ENCODE measurements around the gene ANP32E.

ANP32E gene

DNA sequence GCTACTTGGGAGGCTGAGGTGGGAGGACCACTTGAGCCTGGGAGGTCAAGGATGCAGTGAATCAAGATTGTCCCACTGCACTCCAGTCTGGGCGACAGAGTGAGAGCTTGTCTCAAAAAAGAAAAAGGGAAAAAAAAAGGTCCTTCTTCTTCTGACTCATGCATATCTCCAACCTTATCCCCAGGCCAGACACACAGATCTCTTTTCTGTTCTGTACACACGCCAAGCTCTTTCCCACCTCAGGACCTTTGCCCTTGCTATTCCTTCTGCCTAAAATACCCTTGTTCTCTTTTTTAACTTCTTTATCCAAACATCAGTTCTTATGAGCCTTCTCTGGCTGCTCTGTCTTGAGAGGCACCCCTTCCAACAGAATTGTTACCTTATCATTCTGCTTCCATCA, 64.1 kb downstream of the ANP32E start:
- Histone ChIP-seq H3K27ac (ENCODE audit: insufficient read depth, low read depth, low read length, poor library complexity, severe bottlenecking) (no peak overlapping the region), H3K4me3 (ENCODE audit: insufficient read depth, low read depth, low read length) (no peak overlapping the region), H3K27me3 (ENCODE audit: control insufficient read depth, insufficient read depth, low read length, poor library complexity, severe bottlenecking) (no peaks in the 10 kb centered on the region), H3K36me3 (ENCODE audit: control insufficient read depth, insufficient read depth, low read length) (no peaks in the 10 kb centered on the region), H3K4me1 (ENCODE audit: control insufficient read depth, insufficient read depth, low read length) (peaks cover 9% of the 10 kb centered on the region), H3K9me3 (ENCODE audit: control insufficient read depth, low read length) (no peaks in the 10 kb centered on the region)
- WGBS, 2 experiments = 89 to 95% methylated on average over 2 of the region's 2 CpGs

DNA sequence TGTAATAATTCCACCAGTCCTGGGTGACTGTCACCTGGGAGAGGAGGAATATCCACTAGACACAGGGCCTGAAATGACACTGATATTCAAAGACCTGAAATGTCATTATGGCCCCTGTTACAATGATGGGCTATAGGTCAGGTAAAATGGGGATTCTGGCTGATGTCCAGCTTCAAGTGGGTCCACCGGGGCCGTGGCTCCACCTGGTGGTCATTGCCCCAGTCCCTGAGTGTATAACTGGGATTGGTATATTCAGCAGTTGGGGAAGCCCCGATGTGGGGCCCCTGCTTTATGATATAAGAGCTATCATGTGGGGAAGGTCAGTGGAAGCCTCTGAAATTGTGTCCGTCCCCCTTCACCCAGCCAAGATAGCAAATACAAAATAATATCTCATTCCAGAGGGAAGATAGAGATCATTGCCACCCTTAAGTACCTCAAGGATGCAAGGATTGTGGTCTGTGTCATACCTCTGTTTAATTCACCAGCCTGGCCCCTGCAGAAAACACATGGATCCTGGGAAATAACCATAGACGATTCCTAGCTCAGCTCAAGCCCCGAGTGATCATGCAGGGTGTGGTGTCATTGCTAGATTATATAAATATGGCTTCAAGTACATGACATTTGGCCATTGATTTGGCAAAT, 66.8 kb downstream of the ANP32E start:
- Histone ChIP-seq H3K4me3 (ENCODE audit: insufficient read depth, low read depth, low read length) (no peak overlapping the region), H3K27ac (ENCODE audit: insufficient read depth, low read depth, low read length, poor library complexity, severe bottlenecking) (no peak overlapping the region), H3K9me3 (ENCODE audit: control insufficient read depth, low read length) (no peaks in the 10 kb centered on the region), H3K36me3 (ENCODE audit: control insufficient read depth, insufficient read depth, low read length) (no peaks in the 10 kb centered on the region), H3K27me3 (ENCODE audit: control insufficient read depth, insufficient read depth, low read length, poor library complexity, severe bottlenecking) (no peaks in the 10 kb centered on the region), H3K4me1 (ENCODE audit: control insufficient read depth, insufficient read depth, low read length) (peaks cover 9% of the 10 kb centered on the region)
- WGBS, 2 experiments = 56 to 57% methylated on average over 6 of the region's 6 CpGs
